ENCODE results near the gene PPAT.
"Not testable (repeated sequence)": the region's sequence is repeated elsewhere in the genome, so short reads cannot be mapped to it uniquely, and the experiment has no call there.

The PPAT gene

DNA sequence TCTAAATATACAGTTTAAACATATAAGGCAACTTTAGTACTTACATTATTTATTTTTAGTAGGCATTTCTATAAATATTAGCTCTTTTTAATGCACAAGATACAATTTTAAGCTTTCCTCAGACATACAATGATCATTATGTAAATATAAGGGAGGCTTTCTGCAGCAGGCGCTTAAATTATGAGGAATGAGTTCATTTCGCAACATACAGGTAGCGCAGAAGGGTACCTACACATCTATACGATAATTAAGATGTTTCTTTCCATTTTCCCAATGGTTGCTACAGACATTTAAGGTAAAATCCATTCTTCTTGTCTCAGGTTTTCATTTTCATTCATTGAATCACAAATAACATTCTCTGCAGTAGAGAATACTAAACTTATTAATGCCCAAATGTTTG lies 49.3 kb downstream of the PPAT start:
- DNase-seq (ENCODE audit: low read depth in 3 of 3), result no peak

DNA sequence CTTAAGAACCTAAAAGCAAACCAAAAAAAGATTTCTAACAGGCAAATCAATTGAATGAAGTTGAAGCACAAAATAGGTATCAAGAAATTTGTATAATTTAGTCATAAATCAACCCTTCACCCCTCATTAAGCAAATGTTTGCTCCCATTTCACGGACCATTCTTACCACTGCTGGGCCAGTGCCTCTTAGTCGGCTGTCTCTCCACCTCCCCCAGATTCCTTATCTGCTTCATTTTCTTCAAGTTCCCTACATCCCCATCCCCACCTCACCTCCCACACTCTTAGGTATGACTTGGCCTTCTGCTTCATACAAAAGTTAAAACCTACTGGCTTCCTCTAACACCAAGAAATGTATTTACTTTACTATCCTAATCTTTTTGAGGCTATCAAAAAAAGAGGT lies 60.0 kb downstream of the PPAT start:
- no peak for DNase-seq (ENCODE audit: low read depth in 3 of 3)

DNA sequence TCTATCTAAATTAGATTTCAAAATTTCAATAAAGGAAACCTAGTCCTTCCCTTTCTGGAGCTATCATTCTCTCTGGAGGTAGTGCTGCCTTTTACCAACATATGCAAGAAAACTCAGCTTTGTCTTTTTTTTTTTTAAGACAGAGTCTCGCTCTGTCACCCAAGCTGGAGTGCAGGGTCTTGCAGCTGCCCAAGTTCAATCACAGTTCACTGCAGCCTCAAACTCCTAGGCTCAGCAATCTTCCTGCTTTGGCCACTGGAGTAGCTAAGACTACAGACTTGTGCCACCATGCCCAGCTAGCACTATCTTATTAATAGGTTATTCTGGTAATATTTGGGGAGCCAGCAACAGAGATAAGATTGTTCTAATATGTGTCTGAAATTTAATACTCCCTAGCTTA lies 60.5 kb downstream of the PPAT start:
- DNase-seq (ENCODE audit: low read depth in 3 of 3), result no peak

DNA sequence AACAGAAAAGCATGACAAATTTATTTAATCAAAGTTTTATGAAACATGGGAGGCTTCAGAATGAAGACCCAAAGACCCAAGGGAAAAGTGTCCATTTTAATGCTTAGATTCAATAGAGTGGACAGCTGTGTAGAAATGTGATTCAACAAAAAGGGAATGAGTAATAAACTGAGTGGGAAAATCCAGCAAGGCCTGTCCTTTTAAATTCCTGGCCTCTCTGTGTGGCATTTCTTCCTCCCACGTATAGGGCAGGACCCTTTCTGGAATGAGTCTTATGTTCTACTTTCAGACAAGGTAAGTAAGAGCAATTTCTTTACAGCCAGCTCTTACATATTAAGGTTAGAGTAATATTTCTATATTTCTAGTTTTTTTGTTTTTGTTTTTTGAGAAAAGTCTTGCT lies 62.6 kb downstream of the PPAT start:
- DNase-seq (ENCODE audit: low read depth in 3 of 3), result no peak

DNA sequence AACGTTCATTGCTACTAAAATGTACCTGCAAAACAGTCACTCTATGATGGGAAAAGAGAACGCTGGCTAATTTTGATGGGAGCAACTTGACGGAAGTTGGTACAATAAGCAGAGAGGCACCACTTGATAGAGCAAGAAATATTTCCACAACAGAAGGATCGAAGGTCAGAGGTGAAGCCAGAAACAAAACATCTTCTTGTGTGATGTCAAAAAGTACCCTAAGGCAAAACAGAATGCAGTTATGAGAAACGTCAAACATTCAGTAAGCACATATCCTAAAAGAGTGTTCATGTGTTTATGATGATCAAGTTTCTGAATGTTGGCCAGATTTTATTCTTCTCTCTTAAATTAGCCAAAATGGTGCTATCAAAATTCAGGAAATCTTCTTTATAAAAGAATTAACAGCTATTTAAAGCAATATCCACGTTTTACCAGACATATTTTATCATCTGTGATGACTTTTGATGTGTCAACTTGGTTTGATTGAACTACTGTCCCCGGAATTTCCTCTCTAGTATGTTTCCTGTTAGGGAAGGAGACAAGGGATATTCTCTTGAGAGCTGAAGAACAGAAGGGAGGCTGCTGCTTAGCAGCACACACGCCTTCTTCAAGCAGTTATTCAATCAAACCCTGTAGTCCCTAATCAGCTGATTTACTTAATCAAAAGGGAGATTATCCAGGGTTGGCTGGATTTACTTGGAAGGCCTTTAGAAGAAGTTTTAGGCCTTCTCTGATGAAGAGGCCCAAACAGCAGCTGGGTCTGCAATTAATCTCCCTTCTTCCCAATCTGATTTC lies 63.8 kb downstream of the PPAT start:
- DNase-seq (ENCODE audit: low read depth in 3 of 3), result no peak

DNA sequence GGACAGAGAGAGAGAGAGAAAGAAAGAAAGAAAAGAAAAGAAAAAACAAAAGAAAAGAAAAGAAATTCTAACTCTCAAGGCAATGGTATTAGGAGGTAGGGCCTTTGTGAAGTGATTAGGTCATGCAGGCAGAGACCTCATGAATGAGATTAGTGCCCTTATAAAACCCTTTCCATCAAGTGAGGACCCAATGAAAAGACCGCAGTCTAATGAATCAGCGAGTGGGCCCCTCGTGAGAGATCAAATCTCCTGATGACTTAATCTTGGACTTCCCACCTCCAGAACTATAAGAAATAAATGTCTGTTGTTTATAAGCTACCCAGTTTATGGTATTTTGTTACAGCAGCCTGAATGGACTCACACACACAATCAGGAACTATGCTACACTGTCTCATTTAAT lies 65.0 kb downstream of the PPAT start:
- no peak for DNase-seq (ENCODE audit: low read depth in 3 of 3)

DNA sequence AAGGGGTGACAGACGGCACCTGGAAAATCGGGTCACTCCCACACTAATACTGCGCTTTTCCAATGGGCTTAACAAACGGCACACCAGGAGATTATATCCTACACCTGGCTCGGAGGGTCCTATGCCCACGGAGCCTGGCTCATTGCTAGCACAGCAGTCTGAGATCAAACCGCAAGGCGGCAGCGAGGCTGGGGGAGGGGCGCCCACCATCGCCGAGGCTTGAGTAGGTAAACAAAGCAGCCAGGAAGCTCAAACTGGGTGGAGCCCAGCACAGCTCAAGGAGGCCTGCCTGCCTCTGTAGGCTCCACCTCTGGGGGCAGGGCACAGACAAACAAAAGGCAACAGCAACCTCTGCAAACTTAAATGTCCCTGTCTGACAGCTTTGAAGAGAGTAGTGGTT lies 72.4 kb downstream of the PPAT start:
- DNase-seq (ENCODE audit: low read depth in 3 of 3), result not testable (repeated sequence)

DNA sequence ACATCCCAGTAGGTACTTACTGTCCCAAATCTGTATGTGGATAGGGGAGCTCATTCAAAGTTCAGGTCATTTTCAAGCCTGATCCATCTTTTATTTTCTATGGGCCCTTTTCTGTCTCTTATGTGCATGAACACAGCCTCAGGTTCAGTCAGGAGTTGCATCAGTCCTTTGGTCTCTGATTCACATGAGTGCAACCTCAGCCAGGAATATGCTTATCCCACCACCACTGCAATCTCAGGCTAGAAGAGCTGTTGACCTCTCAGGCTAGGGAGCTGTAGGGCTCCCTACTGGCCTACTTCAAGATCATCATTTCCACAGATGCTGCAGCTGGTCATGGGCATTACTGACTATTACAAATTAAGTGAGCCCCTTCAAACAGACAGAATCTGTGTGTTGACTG lies 75.3 kb downstream of the PPAT start:
- DNase-seq (ENCODE audit: low read depth in 3 of 3), result no peak

DNA sequence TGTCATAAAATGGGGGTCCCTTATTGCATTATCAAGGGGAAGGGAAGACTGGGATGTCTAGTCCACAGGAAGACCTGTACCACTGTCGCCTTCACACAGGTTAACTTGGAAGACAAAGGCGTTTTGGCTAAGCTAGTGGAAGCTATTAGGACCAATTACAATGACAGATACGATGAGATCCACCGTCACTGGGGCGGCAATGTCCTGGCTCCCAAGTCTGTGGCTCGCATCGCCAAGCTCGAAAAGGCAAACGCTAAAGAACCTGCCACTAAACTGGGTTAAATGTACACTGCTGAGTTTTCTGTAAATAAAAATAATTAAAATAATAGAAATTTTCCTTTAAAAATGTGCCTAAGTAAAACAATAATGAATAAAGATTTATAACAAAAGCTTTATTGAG lies 78.8 kb downstream of the PPAT start:
- DNase-seq (ENCODE audit: low read depth in 3 of 3), result no peak

DNA sequence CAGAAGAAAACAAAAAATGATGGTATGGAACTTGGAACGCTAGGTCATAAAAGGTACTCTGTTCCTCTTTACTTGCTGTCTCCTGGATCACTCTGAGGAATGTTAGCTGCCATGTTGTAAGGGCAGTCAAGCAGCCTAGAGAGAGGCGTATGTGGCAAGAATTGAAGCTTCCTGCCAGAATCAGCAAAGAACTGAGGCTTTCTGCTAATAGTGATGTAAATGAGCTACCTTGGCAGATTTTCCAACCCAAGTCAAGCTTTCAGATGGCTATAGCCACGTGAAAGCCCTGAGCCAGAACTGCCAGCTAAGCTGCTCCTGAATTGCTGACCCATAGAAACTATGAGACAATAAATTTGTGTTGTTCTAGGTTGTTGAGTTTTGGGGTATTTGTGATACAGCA lies 86.8 kb downstream of the PPAT start:
- DNase-seq (ENCODE audit: low read depth in 3 of 3), result no peak

DNA sequence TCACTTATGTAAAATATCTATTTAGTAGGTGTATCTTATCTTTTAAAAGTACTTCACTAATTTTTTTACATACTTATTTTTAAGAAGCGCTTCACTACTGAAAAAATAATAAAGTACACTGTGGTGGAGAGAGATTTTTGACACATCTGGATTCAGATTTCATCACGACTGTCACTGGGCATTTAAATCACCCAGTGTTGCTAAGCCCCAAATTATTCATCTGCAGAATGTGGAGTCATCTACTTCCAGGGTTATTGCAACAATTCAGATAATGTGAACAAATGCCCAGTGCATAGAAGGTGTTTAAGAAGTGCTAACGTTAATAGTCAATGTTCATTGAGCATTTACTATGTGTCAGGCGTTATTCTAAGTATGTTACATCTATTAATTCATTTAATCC lies 90.0 kb downstream of the PPAT start:
- DNase-seq (ENCODE audit: low read depth in 3 of 3), result no peak
